C1 segment of cervical spinal cord (tissue), 14 donors: ENCODE results near the gene MED20.
"Not testable (repeated sequence)": the region's sequence is repeated elsewhere in the genome, so short reads cannot be mapped to it uniquely, and the experiment has no call there.

Experiments used
- DNase-seq, 14 donors: peaks; one replicate each; lab custom pipeline; 2025; lab: John Stamatoyannopoulos, UW

The MED20 gene, protein sequence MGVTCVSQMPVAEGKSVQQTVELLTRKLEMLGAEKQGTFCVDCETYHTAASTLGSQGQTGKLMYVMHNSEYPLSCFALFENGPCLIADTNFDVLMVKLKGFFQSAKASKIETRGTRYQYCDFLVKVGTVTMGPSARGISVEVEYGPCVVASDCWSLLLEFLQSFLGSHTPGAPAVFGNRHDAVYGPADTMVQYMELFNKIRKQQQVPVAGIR

DNA sequence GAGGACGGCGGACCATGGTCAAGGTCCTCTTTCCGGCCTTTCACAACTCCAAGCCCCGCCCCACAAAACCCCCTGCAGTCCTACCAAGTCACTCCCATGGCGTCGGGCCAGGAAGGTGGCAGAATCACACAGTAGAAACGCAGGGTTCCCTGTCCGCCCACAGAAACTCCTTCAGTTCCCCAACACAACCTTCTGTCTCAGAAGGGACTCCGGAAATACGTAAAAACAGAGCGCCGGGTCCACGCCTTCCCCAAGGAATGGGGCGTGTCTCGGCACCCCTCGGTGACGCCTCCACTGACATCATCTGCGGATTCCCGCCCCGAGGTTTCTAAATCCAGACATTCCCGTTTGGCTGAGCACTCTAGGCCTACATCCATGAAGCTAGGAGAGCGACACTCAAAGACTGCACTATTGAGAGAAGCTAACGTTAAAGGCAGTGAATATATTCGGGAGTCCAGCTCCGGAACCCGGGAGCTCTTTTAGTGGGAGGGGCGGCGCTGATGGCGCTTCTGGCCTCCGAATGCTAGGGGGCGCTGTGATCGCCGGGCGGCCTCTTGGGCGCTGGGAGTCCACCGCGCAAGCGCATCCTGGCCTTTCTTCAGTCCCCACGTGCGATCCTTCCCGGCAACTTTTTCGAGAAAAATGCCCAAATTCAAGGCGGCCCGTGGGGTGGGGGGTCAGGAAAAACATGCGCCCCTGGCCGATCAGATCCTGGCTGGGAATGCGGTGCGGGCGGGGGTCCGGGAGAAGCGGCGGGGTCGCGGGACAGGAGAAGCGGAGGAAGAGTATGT is at the start of gene MED20, which contains the start of gene BYSL:
Gene MED20 (minus strand): TSS at position 219 of the 791 bp plus-strand sequence. CDS start 121 bp downstream, at position 98.
Gene BYSL (plus strand): TSS at position 579 of the 791 bp plus-strand sequence. CDS start 64 bp downstream, at position 643.
- peak; percentile 71 to 99 (median 96) for DNase-seq

DNA sequence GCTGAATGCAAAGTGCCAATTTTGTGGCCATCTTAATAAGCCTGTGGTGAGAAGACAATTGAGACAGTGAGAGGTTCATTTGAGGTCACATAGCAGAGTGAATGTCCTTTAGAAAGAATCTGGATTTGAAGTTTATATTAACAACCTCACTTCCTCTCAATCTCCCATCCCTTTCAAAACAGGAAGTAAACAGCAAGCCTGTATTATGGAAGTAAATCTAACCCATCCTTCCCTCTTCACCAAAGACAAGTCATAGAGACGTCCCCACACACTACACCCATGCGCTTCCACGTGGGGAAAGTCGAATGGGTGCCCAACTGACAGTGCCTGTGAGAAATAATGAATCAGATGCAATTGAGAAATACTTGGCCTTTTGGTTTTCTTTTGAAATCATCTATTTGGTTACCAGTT is 49.5 kb upstream of the MED20 start:
- peak in 1 of 14 donors; percentile 10 for DNase-seq

DNA sequence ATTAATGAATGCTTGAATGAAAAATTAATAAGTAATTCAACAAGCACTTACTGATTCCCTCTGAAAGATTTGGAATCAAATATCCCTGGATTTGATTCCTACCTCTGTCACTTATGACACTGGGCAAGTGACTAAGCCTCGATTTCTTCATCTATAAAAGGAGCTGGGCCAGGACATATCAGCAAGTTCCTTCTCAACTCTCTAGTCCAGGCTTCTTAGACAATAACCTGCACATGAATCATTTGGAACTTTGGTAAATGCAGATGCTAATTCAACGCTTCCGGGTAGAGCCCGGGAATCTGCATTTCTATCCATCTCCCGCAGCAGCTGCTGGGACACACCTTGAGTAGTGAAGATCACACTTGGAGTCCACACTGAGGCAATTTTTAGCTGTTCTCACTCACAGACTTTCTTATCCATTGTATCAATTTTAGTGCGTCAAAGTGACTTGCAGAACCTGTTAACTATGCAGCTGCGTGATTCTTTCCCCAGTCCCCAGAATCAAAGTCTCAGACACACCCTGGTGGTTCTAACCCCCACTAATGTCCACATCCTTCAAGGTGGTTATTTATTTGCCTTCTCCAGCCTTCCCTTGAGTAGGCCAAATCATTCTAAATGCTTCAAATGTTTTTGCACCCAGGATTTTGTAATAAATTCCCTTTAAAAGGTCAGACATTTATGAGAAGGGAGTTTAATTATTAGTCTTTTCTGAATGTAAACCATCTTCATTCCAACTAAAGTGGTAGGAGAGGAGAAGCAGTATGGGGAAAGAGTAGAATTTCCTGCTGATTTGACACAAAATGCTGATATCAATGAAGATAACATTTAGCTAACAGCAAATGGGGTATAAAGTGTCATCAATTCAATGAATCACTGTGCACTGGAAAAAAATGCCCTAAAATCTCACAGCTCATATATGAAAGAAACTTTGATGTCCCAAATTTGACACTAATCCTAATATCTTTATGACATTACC is 46.7 kb upstream of the MED20 start:
- DNase-seq = no peak

DNA sequence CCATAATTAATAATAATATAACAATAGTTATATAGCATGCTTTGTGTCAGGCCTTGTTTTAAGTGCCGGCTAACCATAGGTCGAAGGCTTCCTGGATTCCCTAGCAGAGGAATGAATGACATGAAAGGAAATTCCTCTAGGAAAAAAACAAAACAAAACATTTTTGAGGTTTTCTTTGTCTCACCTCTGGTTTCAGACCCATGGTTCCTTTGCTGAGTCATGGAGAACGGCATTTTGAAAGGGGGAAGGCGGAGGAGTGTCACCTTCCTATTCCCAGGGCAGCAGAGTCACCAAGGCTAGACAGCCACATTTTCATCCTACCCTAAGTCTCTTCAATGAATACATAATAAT is 46.0 kb upstream of the MED20 start:
- DNase-seq = no peak

DNA sequence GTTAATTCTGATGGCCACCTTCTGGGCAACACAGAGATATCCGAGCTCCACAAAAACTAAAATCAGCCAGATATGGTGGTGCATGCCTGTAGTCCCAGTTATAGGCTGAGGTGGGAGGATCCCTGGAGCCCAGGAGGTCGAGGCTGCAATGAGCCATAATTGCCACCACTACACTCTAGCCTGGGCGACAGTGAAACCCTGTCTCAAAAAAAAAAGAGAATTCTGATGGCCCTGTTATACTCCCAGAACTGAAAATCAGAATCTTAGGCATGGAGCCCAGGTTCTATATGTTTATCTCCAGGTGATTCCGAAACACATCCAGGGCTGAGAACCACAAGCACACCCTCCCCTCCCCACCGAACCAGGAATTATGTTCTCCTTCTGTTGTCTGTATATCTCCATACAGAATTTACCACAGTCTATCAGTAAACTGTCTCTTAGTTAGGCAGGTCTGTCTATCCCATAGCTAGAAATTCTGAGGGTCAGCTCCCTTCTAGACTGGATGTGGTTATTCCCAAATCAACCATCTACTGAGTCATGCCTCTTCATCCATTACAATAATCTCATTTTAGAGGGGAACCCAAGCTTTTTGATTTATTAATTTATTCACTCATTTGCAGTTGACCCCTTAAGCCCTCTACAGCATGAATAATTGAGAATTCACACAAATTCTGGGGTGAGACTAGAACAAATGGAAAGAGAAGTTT is 45.4 kb upstream of the MED20 start:
- DNase-seq = no peak

DNA sequence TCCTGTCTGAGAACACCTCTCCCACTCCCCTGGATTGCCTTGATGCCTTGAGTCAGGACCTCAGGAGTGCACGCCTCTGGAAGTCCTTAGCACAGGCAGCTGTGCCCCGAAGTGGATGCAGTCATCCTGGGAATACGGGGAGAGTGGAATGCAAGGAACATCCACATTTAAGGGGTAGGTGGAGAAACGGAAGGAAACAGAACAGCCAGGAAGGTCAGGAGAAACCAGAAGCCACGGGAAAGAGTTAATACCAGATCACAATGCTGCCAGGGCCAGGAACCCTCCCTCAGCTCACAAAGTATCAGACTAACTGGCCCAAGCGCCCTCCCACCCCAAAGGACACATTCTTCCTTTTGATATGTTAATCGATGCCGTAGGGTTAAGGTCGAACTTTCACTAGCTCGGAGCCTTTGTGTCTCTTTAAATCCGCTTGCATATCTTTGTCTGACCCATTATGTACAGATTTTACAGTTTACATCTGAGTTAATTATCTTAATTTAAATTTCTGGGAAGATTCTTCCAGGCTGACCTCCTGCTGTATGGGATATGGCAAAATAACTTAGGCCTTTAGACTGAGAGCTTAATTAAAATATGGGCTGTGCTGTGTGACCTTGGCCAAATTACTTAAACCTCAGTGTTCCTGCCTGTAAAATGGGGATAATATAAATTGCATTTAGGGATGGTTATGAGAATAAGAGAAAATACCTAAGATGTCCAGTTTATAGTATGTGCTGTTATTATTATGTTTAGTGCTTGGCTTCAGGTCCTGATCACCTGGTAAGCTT is 44.7 kb upstream of the MED20 start:
- DNase-seq = no peak

DNA sequence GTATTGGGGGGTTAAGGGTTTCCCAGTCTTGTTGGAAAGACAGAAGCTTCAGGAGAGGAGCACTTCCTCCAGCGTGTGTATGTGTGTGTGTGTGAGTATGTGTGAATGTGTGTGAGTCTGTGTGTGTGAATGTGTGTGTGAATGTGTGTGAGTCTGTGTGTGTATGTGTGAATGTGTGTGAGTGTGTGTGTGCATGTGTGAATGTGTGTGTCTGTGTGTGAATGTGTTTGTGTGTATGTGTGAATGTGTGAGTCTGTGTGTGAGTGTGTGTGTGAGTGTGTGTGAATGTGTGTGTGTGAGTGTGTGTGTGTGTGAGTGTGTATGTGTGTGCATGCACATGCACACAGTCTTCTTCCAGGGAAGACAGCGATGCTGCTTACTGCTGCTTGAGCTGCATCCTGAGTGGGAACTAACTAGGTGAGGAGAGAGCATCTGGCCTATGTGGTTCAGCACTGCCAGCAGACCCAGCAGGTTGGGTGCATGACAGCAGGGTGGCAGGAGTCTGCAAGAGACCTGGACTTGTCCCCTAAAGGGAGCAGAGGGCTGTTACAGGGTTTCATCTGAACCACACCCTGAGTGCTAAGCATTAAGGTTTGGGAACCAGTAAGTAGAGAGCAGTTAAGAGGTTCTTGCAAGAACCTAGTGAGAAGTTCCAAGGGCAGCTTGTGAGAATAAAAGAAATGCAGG is 43.4 kb upstream of the MED20 start:
- no peak for DNase-seq

DNA sequence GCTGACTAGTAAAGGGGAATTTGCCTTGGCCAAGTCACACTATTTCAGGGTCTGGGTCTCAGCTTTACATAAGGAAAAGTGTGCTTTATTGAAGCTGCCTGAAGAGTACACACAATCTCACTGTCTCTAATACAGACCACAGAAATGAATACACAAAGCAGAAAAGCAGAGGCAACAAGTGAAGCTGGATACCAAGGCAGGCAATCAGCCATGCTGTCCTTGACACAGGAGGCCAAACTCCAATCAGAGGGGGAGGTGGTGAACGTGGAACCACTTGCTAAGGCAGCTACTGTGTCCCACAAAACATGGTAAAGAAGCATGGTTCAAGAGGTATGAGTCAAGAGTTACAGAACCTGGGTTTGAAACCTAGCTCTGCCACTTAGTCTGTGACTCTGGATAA is 42.4 kb upstream of the MED20 start:
- no peak for DNase-seq

DNA sequence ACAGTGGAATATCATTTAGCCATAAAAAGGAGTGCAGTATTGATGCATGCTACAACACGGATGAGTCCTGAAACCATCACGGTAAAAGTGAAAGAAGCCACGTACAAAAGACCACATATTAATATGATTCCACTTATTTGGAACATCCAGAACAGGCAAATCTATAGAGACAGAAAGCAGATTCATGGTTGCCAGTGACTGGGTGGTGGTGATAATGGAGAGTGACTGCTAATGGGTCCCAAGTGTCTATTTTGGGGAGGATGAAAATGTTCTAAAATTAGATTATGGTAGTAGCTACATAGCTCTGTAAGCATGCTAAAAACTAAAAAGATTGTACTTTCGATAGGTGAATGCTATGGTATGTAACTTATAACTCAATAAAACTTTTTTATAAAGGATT is 39.1 kb upstream of the MED20 start:
- DNase-seq = no peak

DNA sequence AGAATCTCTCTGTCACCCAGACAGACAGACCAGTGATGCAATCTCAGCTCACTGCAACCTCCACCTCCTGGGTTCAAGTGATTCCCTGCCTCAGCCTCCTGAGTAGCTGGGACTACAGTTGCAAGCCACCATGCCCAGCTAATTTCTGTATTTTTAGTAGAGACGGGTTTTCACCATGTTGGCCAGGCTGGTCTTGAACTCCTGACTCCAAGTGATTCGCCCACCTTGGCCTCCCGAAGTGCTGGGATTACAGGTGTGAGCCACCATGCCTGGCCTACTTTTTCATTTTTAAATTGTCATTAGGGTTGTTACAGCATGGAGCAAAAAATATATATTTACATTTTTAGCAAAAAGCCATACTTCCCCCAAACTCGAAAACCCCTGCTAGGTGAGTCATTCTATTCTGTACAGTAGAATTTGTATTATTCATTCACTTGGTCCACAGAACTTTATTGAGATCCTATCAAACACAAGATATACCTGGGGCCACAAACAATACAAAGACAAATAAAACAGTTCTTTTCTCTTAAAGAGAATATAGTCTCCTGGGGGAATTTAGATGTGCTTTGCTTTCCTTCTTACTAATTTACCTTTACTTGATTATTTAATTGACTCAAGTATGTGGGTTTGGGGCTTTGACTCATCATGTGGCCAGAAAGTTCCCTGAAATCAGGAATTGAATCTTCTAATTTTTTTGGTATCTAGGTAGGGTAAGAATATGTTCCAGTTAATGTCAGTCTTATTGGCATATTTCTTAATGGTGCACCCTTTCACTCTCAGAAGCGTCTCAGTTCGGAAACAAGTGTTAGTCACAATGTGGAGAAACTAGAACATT is 37.3 kb upstream of the MED20 start:
- DNase-seq = no peak

DNA sequence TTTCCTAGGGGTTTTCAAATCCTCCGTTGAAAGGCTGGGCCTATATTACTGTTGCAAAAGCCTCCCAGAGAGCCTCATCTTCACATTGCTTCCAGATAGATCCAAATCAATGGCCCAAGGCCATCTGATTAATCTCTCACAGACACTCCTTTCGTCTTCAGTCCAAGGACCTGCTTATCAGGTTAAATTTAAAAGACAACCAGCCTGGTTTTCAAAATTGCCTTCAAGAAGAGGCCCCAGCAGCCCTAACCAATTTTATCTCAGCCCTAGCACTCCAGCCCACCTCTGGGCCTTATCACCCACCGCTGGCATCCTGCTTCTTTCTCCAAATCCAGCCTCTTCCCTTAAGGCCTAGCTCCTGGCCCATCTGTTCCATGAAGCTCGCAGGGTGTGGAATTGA is 36.2 kb upstream of the MED20 start:
- DNase-seq = no peak

DNA sequence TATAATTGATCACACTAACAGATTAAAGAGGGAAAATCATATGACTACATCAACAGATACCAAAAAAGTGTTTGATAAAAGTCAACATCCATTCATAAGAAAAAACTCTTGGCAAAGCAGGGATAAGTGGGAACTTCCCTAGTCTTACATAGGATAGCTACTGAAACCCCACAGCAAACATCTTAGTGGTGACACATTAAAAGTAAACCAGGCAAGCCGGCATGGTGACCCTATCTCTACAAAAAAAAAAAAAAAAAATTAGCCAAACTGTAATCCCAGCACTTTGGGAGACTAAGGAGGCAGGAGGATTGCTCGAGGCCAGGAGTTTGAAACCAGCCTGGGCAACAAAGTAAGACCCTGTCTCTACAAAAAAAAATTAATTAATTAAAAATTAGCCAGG is 34.5 kb upstream of the MED20 start:
- DNase-seq = no peak

DNA sequence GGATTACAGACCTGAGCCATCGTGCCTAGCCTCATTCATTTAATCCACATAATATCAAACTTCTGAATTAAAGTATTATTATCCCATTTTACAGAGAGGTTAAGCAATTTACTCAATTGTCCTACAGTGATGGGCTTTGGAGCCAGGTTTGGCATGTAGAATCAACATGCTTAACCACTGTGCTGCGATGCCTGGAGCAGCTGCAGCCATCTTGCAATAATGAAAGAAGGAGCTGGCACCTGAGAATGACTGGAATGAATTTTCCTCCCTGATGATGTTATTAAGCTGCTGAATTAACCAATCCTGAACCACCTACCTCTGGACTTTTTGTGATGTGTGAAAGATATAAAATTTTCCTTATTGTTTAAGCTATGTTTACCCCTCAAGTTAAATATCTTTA is 33.7 kb upstream of the MED20 start:
- DNase-seq = no peak

DNA sequence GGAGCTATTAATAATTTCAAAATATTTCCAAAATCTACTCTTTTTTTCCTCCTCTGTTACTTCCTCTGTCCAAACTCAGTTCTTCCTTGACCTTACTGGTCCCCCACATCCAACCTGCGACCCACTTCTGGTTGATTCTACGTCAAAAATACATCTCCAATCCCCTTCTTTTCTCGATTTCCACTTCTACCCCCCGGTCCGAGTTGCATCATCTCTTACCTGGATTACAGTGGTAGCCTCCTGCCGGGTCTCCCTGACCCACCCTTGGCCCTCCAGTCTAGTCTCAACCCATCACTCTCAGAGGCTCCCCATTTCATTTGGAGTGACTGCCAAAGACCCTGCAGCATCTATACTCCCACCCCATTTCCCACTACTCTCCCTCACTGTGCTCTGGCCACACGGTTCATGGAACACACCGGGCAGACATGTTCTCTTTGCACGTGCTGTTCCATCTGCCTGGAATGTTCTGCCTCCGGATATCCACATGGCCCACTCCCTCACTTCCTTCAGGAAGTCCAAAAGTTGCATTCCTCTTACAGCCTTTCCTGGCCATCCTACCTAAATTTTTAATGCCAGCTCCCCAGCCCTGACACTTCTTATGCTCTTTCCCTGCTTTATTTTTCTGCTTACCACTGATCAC is 26.8 kb upstream of the MED20 start:
- DNase-seq = no peak

DNA sequence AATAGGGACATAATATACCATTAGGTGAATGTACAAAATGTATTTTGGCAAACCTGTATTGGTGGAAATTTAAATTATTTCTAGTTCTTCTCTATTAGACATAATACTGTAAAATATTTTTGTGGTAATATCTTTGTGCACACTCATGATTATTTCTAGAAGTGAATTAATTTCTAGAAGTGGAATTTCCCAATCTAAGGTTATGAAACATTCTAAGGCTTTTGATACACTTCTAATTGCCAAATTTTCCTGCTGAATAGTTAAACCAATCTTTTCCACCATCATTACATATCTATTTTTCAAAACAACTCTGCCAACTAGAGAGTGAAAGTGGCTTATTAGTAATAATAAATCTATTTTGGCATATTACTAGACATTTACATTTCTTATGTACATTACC is 22.5 kb upstream of the MED20 start:
- DNase-seq = no peak

DNA sequence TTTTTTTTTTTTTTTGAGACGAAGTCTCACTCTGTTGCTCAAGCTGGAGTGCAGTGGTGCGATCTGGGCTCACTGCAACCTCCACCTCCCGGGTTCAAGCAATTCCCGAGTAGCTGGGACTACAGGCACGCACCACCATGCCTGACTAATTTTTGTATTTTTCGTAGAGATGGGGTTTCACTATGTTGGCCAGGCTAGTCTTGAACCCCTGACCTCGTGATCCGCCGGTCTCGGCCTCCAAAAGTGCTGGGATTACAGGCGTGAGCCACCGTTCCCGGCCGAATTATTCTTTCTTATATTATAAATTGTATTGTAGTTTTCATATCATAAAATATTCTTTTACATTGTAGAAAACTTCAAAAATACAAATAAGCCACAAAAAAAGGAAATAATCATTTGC is 21.9 kb upstream of the MED20 start:
- DNase-seq = not testable (repeated sequence)

DNA sequence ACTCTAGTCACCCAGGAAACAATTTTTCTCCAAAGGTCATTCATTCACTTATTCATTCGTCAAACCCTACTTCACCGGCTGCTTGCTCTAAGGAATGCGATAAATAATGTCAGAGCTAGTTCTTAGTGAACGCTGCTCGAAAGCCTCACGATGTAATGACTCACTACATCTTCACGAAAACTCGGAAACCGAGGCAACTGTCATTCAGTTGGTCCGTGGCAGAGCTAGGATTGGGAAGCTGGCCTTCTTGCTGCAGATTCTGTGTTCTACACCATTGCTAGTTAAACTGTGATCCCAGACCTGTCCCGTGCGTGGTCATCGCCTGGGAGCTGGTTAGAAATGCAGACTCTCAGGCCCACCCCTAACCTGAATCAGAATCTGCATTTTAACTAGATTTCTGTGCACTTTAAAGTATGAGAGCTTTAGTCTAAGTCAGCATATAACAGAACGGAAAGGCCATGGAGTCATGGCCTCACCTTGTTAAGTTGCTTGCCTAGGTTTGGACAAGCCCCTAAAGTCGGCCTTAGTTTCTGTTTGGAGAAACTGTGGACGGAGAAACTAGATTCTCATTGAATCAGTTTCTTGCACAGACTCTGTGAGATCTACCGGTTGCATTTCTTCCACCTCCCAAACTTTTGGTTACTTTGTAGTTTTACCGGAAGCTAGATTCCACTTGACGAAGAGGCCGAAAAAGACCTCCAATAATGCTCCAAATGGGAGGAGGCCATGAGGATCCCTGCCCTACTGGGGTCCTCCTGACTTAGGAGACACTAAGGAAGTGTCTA is 21.3 kb upstream of the MED20 start:
- DNase-seq = no peak
